NOMO-1 (cell line): ENCODE measurements around the gene TTC24.
"Not testable (repeated sequence)": the region's sequence is repeated elsewhere in the genome, so short reads cannot be mapped to it uniquely, and the experiment has no call there.

Experiments used
- DNase-seq, 2 experiments: peaks; one replicate each; lab custom pipeline; 2025; ENCODE audit not compliant: unreplicated experiment in 2 of 2; lab: John Stamatoyannopoulos, UW

TTC24 gene

GRCh38 chr1:156584813-156585212, 5.3 kb downstream of the TTC24 start:
- DNase-seq: no peak

DNA sequence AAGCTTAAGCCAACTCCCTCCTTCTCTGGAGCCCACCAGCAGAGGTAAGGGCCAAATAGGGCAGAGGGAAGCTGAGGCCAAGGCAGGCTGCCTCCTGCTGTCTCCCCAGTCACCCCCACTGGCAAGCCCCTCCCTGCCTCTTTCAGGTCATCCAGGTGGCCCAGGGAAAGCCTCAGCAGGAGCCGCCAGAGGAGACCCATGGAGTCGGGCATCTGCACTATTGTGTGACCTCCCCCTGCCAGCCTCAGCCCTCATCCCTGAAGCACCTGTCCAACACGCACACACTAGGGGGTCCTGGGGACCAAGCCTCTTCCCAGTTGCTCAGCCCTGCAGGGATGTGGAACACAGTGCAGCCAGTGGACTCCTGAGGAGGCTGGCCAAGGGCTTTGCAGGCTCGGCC, 6.8 kb downstream of the TTC24 start:
- no peak for DNase-seq

DNA sequence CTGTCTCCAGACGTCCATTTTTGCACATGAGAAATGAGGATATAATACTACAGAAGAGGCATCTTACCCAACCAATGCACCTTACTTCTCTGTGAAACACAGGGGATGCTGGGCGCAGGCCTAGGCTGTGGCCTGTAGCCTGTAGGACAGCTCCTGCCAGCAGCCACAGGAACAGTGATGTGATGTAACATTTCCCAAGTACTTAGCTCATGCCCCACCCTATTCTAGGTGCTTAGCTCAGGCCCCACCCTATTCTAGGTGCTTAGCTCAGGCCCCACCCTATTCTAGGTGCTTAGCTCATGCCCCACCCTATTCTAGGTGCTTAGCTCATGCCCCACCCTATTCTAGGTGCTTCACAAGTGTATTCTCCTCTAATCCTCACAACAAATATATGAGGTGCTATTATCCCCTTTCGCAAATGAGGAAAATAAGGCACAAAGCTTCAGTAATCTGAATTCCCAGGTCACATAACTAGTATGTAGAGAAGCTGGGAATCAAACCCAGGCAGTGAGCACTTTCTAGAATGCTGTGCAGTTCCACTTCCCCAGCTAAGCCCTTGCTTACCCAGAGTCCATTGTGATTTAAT, 7.5 kb downstream of the TTC24 start:
- no peak for DNase-seq

DNA sequence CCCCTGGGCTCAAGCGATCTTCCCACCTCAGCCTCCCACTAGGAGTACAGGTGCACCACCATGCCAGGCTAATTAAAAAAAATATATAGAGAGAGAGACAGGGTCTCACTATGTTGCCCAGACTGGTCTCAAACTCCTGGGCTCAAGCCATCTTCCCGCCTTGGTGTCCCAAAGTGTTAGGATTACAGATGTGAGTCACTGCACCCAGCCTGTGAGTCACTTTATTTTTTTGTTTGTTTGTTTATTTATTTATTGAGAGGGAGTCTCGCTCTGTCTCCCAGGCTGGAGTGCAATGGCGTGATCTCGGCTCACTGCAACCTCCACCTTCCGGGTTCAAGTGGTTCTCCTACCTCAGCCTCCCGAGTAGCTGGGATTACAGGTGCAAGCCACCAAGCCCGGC, 8.4 kb downstream of the TTC24 start:
- DNase-seq: not testable (repeated sequence)

DNA sequence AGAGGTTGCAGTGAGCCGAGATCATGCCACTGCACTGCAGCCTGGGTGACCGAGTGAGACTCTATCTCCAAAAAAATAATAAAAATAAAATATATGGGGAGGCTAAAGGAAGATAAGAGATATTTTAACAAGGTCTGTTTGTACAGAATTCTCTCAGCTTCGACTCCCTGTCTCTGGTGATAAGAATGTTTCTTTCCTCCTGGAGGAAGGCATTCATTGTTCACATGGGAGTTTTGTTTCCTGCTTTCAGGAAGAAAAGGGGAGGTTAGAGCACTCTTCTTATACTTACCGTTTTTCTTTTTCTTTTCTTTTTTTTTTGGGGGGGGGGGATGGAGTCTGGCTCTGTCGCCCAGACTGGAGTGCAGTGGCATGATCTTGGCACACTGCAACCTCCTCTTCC, 10.0 kb downstream of the TTC24 start:
- DNase-seq: no peak

DNA sequence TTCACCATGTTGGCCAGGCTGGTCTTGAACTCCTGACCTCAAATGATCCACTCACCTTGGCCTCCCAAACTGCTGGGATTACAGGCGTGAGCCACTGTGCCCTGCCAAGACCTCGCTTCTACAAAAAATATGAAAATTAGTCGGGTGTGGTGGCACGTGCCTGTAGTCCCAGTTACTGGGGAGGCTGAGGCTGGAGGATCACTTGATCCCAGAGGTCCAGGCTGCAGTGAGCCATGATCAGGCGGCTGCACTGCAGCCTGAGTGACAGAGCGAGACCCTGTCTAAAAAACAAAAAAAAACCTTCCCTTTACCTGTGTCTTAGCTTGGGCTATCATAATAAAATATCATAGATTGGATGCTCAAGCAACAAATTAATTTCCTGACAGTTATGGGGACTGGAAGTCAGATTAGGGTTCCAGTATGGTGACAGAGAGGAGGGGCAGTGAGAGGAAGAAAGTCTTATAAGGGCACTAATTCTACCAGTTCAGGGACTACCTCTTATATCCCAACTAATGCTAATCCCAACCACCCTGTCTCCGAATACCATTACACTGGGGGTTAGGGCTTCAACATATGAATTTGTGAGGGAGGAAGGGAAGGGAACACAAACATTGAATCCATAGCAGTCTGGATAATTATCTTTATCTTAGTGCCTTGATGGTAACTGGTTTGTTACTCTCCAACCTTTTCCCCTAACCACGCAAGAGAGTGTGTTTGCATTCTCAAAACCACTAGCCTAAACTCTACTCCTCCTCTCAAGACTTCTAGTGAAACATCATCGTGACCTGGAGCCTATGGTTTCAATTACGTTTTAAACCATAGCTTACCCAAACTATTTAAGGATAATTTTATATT, 11.0 kb downstream of the TTC24 start:
- no peak for DNase-seq

DNA sequence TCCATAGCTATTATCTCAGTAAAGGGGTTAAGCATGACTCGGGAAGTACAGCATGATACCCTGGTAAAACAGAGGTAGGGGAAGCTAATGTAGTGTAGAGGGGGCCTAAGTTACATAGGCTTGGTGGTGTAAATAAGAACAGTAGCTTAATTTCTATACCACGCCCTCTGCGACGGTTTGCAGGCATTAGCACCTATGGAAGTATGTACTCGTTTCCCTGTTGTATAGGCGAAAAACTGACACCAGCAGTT, 11.6 kb downstream of the TTC24 start:
- DNase-seq: no peak

GRCh38 chr1:156591432-156592157, 12.1 kb downstream of the TTC24 start, which contains the start of gene NAXE:
Gene NAXE (plus strand): TSS chr1:156591776. CDS start chr1:156591805, 29 bp downstream.
- peak; percentile 47 to 60 for DNase-seq

DNA sequence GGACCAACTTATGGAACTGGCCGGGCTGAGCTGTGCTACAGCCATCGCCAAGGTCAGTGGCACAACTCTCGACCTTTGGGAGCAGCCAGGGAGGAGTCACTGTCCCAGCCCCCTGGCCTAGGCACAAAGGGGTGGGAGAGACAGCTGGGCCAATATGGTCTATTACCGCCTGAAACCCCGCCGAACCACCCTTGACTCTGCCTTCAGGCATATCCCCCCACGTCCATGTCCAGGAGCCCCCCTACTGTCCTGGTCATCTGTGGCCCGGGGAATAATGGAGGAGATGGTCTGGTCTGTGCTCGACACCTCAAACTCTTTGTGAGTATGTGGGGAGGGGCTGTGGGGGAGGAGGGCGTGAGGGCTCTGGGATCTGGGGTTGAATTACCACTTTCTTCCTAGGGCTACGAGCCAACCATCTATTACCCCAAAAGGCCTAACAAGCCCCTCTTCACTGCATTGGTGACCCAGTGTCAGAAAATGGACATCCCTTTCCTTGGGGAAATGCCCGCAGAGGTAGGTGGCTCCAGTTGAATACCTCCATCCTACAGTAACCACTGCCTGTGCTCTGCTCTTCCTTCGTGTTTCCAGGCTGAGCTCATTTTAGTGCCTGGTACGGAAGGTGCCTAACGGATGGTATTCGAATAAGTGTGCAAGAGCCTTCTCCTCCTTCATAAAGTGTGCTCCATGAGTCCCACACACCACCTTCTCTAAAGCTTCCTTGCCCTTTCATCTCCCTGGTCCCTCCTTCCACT, 12.8 kb downstream of the TTC24 start:
- DNase-seq: no peak

- DNase-seq: no peak
Measured at GRCh38 chr1:156592910-156593660, 13.6 kb downstream of the TTC24 start.

DNA sequence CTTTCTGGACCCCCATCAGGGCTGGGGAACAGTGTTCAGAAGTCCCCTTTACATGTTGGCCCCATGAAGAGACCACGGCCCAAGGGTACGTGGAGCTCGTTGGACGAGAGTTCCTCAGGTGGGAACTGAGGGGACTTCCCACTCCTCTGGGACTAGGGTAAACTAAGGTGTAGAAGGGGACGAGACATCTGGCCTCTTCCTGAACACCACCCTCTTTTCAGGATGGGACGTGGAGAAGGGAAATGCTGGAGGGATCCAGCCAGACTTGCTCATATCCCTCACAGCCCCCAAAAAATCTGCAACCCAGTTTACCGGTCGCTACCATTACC, 14.1 kb downstream of the TTC24 start:
- no peak for DNase-seq

DNA sequence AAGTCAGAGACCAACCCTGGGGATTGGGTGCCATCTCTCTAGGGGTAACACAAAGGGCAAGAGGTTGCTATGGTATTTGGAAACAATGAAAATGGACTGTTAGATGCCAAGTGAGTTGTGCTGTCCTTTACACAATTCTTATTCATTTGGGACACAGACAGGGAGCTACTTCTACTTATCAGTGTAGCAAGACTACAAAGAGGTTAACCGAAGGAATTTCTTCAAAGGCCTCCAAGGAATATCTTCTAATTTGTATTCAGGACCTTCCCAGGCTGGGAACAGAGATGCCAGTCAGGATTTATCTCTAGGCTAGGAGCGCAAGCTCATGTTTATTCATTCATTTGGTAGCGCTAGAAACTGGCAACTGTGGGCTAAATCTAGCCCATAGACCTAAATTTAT, 14.7 kb downstream of the TTC24 start:
- no peak for DNase-seq

DNA sequence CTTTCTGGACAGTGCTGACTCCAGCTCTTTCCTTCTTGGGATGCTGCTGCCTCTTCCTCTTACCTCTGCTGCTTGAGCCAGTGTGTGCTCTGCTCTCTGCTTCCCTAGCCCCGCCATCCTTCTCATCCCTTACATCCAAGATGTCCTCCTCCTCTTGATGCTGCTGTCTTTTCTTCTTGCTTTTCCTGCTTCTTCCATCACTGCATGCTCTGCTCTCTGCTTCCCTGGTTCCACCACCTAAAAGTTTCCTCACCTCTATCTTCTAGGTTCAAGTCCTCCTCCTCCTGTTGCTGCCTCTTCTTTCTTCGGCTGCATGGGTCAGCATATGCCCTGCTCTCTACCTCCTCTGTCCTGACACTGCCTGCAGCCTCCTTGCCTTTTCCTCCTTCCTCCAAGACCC, 15.5 kb downstream of the TTC24 start:
- DNase-seq: no peak

DNA sequence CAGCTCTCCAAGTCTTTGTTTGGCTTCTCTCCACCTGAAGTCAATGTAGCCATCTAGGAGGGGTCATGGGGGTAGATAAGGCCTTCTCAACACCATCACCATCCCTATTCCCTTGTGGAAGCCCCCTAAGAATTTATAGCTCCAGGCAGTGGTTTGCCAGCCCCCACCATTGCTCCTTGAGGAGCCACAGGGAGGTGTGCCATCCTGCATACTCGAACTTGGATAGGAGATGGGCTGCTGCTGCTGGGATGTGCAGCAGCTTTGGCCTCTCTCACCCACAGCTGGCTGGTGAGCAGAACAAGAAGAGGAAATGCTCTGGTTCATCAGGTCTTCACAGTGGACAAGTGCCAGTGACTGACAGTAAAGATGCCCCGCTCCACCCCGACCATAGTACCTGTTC, 16.9 kb downstream of the TTC24 start:
- DNase-seq: no peak

GRCh38 chr1:156598125-156598524, 18.6 kb downstream of the TTC24 start:
- DNase-seq: no peak

DNA sequence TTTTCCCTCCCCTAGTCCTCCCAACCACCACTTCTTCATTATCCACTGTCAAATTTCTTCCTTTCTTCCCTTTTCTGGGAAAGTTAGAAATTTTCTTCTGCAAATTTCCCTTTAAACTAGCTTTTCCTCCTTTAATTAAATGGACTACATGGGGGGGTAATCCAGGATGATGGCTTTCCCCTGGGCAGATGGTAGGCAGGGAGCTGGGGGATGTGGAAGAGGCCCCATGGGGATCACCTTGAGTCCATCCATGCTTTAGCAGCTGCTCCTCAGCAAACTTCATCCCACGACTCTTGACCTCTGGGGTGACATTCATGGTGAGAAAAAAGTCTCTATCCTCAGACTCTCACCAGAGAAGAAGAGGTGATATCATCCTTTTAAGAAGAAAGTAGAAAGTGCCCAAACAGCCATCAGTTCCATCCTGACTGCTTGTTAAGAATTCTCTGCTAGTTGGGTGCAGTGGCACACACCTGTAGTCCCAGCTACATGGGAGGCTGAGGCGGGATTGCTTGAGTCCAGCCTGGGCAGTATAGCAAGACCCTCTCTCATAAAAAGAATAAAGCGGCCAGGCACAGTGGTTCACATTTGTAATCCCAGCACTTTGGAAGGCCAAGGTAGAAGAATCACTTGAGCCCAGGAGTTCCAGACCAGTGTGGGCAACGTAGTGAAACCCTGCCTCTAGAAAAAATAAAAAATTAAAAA, 19.4 kb downstream of the TTC24 start:
- no peak for DNase-seq

- DNase-seq: peak; percentile 49 to 80
Measured at GRCh38 chr1:156599811-156600210, 20.3 kb downstream of the TTC24 start.

DNA sequence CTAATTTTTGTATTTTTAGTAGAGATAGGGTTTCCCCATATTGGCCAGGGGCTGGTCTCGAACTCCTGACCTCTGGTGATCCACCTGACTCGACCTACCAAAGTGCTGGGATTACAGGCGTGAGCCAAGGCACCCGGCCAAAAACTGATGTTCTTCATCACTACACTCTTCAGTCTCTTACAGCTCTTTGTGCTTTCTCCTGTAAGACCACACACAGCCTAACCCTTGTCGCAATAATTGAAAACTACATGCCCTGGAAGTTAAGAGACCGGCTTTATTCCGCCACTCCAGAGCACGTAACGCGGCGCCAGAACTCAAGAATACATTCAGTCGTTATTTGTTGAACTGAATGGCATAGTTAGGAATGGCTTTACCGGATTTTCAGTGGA, 21.2 kb downstream of the TTC24 start:
- DNase-seq: no peak

DNA sequence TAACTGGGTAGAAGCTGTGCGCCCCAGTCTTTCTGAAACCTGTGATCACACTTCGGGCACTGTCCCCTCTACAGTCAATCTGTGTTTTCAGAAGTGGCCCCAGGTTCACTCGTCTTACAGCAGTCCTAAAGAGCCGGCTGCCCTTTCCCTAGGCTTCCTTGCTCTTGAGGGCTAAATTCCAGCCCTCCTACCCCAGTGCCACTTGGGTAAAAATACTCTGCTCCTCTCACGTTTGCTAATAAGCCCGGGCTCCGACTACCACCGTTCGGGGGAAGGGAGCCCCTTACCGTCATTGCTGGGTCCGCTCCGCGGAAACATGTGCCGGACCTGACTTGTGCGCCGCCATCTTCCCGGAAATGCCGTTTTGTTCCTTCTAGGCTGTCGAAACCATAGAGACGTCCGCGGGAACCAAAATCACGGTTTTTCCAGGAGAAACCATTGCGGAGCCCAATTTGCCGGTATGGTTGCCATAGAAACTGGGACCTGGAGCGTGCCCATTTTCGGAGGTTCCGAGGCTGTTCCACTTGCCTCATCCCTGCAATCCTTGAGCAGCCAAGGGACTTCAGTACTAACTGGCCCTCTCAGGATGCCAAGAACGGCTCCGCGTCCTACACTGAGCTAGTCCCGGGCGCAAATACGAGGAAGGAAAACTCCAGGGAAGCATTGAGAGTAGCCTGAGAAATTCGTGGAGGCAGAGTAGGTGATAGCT, 21.8 kb downstream of the TTC24 start, which contains the start of gene GPATCH4:
TSS of gene GPATCH4 (minus strand) at position 358 of the 709 bp plus-strand sequence.
- DNase-seq: peak; percentile 67
